Measurements from ENCODE around the gene RRAD.

Gene RRAD

DNA sequence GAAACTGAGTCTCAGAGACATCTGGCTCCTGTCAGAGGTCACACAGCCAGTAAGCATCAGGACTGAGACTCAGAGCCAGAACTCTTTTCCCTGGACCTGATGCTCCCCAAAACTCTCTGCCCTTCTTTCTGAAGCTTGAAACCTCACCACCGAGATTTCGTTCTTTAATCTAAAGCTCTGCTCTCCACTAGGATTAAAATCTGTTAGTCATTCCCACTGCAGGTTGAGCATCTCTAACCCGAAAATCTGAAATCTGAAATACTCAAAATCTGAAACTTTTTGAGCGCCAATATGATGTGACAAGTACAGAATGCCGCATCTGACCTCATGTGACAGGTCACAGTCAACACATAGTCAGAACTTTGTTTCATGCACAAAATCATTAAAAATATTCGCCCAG is 8.8 kb downstream of the RRAD start:
- no peak for DNase-seq (ENCODE audit: low read depth)
- in situ Hi-C loops (cut with HindIII; ENCODE audit: low sequenced_read_pairs): no loop called here

DNA sequence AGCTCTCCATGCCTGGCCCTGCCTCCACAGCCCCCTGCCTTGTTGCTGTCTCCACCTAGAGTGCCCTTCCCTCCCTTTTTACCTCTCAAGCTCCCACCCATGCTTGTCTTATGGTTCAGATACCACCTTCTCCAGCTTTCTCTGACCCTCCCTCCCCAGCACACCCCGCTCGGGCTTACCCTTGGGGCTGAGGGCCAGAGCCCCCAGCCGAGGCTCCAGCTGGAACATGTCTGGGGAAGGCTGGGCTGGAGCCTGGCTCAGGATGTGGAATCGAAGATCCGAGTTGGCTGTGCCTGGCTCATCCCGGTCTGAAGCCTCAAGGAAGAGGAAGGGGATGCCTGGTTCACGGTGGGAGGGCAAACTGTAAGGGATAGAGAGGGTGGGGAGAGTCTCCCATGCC is 10.3 kb downstream of the RRAD start:
- DNase-seq (ENCODE audit: low read depth): no peak

More for the DNA sequence above, 8.8 kb downstream of the RRAD start:
- H3K4me3 ChIP-seq (ENCODE audit: low read depth, low read length): no peak overlapping the region
- no peak for TF ChIP-seq CTCF (IDR thresholded peaks at IDR 0.05; ENCODE audit: low read depth, low read length, missing control alignments)

DNA sequence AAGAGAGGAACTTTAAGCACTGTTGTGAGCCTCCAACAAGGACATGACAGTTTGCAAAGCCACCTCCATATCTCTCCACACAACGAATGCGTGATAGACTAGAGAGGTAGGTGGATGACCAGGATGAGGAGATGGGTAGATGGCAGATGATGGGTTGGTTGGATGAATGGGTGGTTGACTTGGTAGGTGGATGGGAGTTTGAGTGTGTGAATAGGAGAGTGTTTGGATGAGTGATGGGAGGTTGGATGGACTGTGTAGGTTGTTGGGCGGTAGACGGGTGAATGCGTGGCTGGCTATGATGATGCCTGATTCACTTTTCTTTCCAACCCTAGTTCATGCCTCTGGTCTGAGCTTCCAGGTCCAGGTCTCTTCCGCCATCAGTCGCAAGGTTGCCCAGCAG is 10.8 kb downstream of the RRAD start:
- H3K4me3 ChIP-seq (ENCODE audit: low read depth, low read length): no peak overlapping the region
- in situ Hi-C loops (cut with HindIII; ENCODE audit: low sequenced_read_pairs): no loop called here
- TF ChIP-seq CTCF (IDR thresholded peaks at IDR 0.05; ENCODE audit: low read depth, low read length, missing control alignments): no peak
- DNase-seq (ENCODE audit: low read depth): no peak

More for the DNA sequence above, 10.3 kb downstream of the RRAD start:
- no peak overlapping the region for H3K4me3 ChIP-seq (ENCODE audit: low read depth, low read length)
- no peak for TF ChIP-seq CTCF (IDR thresholded peaks at IDR 0.05; ENCODE audit: low read depth, low read length, missing control alignments)
- in situ Hi-C loops (cut with HindIII; ENCODE audit: low sequenced_read_pairs): no loop called here

- DNase-seq (ENCODE audit: low read depth): no peak
- no peak overlapping the region for H3K4me3 ChIP-seq (ENCODE audit: low read depth, low read length)
- in situ Hi-C loops (cut with HindIII; ENCODE audit: low sequenced_read_pairs): no loop called here
- TF ChIP-seq CTCF (IDR thresholded peaks at IDR 0.05; ENCODE audit: low read depth, low read length, missing control alignments): no peak
These were observed 11.6 kb downstream of the RRAD start for GRCh38 chr16:66913711-66914110.

DNA sequence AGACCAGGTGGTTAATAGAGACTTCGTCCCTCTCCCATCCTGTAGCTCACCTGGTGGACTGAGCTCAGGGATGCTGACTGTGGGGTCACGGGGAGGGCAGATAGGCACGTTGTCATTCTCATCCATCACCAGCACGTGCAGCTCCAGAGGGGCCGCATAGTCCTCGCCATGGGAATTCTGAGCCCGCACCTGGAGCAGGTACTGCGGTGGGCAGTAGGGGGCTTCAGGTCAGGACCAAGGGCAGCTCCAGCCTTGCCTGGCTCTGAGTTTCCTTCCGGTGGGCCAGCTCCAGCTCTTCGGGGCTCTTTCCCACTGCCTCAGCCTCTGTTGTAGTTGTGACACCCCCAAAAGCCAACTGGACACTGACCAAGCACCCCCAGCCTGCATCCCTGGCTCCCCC is 12.3 kb downstream of the RRAD start:
- H3K4me3 ChIP-seq (ENCODE audit: low read depth, low read length): no peak overlapping the region
- no peak for DNase-seq (ENCODE audit: low read depth)
- in situ Hi-C loops (cut with HindIII; ENCODE audit: low sequenced_read_pairs): no loop called here
- TF ChIP-seq CTCF (IDR thresholded peaks at IDR 0.05; ENCODE audit: low read depth, low read length, missing control alignments): no peak

GRCh38 chr16:66911801-66912200 is 13.5 kb downstream of the RRAD start:
- no peak overlapping the region for H3K4me3 ChIP-seq (ENCODE audit: low read depth, low read length)
- TF ChIP-seq CTCF (IDR thresholded peaks at IDR 0.05; ENCODE audit: low read depth, low read length, missing control alignments): no peak
- DNase-seq (ENCODE audit: low read depth): no peak
- in situ Hi-C loops (cut with HindIII; ENCODE audit: low sequenced_read_pairs): no loop called here

DNA sequence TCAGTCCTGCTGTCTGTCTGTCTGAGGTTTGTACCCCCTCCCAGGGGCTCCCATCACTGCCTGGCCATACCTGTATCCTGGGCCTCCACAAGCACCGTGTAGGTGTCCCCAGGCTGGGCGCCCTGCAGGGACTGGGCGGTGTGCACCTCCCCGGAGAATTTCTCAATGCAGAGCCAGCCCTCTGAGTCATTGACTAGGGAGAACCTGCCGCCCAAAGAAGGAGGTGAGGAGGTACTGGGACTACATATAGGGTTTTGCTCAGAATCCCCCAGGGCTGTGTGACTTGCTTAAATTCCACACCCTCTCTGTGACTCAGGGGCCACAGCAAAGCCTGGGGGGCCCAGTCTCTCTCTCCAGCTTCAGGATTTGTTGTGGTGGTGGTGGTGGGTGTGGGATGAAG is 14.2 kb downstream of the RRAD start:
- TF ChIP-seq CTCF (IDR thresholded peaks at IDR 0.05; ENCODE audit: low read depth, low read length, missing control alignments): no peak
- no peak for DNase-seq (ENCODE audit: low read depth)
- in situ Hi-C loops (cut with HindIII; ENCODE audit: low sequenced_read_pairs): no loop called here

More for the DNA sequence above, 14.2 kb downstream of the RRAD start:
- H3K4me3 ChIP-seq (ENCODE audit: low read depth, low read length): no peak overlapping the region
